GM12873 (cell line): ENCODE data around the gene TEX101.

ENCODE experiments used
- TF ChIP-seq, protein P1 (sequence below): IDR thresholded peaks from 2 replicates; pipeline ENCODE4 v1.5.1; 2012; ENCODE audit warnings: low read depth, mild to moderate bottlenecking, moderate library complexity, low read length, control low read depth; ENCODE audit not compliant: insufficient read depth; ENCODE audit errors: missing control alignments

TEX101 gene

DNA sequence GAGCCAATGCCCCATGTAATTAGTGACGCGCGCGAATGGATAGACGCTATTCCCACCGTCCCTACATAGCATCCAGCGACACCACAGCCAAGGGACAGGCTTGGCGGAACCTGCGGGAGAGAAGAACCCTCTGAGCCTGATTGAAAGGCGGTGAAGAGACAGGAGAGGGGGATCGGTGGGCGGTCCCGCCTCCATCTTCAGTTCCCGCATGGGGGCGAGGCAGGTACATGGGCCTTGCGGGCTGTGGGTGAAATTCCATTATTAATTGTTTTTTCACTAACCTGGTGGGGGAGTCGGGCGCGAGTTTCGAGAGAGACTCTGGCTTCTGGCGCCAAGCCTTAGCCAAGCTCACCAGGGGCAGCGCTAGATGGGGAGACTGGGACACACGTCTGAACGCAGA, 8.4 kb upstream of the TEX101 start:
- TF ChIP-seq, protein P1, sequence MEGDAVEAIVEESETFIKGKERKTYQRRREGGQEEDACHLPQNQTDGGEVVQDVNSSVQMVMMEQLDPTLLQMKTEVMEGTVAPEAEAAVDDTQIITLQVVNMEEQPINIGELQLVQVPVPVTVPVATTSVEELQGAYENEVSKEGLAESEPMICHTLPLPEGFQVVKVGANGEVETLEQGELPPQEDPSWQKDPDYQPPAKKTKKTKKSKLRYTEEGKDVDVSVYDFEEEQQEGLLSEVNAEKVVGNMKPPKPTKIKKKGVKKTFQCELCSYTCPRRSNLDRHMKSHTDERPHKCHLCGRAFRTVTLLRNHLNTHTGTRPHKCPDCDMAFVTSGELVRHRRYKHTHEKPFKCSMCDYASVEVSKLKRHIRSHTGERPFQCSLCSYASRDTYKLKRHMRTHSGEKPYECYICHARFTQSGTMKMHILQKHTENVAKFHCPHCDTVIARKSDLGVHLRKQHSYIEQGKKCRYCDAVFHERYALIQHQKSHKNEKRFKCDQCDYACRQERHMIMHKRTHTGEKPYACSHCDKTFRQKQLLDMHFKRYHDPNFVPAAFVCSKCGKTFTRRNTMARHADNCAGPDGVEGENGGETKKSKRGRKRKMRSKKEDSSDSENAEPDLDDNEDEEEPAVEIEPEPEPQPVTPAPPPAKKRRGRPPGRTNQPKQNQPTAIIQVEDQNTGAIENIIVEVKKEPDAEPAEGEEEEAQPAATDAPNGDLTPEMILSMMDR: no peak

DNA sequence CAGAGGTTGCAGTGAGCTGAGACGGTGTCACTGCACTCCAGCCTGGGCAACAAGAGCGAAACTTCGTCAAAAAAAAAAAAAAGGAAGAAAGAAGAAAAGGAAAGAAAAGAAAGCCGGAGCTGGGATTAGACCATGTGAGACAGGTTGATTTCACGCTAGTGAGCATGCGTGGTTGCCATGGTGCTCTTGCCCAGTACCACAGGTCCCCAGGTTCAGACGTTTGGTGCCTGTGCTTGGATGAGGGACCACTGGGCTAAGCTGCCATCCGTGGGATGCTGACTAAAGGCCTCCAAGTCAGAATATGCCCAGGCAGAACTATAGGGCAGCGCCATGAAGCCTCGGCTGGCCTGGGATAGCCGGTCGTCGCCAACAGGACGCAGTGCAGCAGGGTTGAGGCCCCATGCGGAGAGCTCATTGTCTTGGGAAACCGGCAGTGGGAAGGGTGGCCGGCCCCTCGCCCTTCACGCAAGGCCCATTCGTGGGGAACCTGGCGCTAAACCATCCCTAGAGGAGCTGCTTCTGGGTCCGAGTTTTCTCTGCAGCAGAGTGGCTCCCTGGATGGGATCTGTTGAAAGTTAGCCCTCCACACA, 7.2 kb upstream of the TEX101 start:
- TF ChIP-seq, protein P1: no peak

DNA sequence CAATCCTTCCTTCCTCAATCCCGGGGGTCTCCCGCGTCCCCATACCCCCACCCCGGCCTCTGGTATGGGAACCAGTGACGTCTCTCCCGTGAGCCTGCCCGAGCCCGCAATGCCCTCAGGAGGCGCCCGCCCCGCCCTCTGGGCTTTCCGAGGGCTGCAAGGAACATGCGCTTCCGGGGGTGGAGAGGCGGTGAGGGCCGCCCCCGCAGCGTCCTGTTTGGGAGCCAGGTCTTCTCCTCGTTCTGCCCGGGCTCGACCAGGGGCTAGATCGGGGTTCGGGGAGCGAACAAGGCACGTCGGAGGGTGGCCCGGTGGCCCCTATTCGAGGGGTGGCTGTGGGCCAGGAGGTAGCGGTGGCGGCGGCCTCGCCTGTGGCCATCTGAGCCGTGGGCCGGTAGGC, 6.6 kb upstream of the TEX101 start:
- TF ChIP-seq, protein P1: no peak

DNA sequence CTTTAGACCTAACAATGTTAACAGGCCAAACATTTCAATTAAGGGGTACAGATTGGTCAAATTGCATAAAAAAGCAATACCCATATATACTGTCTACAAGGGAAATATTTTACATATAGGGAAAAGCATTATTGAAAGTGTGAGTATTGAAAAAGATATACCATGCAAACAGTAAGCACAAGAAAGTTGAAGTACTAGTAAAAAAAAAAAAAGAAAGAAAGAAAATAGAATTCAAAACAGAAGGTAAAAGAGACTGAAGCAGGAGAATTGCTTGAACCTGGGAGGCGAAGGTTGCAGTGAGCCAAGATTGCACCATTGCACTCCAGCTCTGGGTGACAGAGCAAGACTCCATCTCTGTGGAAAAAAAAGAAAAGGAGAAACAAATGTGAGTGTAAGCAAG, 5.3 kb upstream of the TEX101 start:
- TF ChIP-seq, protein P1: no peak

DNA sequence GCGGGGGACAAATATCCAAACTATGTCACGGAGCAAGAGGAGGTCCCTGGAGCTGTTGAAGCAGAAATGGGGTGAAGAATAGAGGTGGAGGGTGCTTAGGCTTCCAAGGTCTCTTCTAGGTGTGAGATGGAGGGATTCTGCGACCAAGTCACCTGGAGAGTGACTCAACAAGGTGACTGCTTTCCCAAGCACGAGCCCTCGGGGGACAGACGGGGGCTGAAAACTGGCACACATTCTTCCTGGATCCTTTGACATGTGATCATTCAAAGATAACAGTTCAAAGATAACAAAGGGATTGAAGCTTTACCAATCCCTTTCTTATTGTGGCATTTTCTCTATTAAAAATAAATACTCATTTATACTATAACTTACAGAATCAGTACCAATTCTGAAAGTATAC, 2.2 kb upstream of the TEX101 start:
- TF ChIP-seq, protein P1: no peak

DNA sequence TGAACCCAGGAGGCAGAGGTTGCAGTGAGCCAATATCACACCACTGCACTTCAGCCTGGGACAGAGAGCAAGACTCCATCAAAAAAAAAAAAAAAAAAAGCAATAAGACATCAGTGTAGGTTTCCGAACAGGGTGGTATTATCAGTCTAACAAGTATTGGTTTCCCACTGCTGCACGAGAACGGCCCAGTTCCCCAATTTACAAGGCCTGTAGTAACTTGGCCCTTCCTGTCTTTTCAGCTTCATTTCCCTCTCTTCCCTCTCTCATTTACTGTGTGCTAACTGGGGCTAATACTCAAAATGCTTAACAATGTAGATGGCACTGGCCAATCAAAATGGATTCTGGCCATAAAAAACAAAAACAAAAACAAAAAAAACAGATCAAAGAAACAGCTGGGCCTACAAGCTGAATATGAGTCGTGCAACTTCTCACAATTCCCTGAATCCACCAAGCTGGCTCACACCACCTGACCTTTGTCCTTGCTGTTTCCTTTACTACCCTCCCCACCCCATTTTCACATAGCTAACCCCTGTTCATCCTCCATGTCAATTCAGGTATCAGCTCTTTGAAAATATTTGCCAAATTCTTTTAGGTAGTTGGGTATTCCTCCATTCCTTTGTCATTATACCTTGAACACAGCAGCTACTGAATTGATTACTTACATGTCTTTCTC, 2.4 kb downstream of the TEX101 start:
- TF ChIP-seq, protein P1: no peak

DNA sequence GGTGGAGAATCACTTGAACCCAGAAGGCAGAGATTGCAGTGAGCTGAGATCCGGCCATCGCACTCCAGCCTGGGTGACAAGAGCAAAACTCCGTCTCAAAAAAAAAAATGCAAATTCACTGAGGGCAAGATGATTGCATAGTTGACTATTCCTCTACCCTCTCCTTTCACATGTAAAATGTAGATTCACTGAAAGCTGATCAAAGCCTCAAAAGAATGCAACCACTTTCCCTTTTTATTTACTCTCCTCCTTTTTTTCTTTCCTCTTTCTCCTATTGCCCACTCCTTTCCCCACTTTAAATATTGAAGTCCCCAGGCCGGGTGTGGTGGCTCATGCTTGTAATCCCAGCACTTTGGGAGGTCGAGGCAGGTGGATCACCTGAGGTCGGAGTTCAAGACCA, 6.3 kb downstream of the TEX101 start:
- TF ChIP-seq, protein P1: no peak
